GM13976 (cell line): ENCODE data around the gene PHTF1.

Source experiments
- DNase-seq: peaks from one replicate; pipeline ENCODE4 v3.0.0; 2012; ENCODE audit warnings: low spot score
- CTCF ChIP-seq: IDR thresholded peaks from 2 replicates; pipeline ENCODE4 v1.5.1; 2012; ENCODE audit warnings: borderline replicate concordance, mild to moderate bottlenecking; ENCODE audit not compliant: insufficient read depth; ENCODE audit errors: extremely low read depth, missing control alignments, control extremely low read depth
- in situ Hi-C: fragments of 300-500 bp; cut with MboI; formaldehyde crosslinking; loops from one replicate; pipeline ENCODE4 v1.12.0; 2022; ENCODE audit warnings: low sequenced_read_pairs, mixed read lengths, inconsistent platforms; ENCODE audit not compliant: unreplicated experiment

PHTF1 gene

GRCh38 chr1:113802367-113803007 lies 43.2 kb upstream of the PHTF1 start:
- in situ Hi-C loops = no loop called here
- no peak for DNase-seq
- no peak for TF ChIP-seq CTCF

- no peak for TF ChIP-seq CTCF
- in situ Hi-C loops = no loop called here
- DNase-seq = no peak
These were observed 41.2 kb upstream of the PHTF1 start for GRCh38 chr1:113800487-113800886.

- in situ Hi-C loops = no loop called here
- no peak for DNase-seq
- no peak for TF ChIP-seq CTCF
These were observed 38.2 kb upstream of the PHTF1 start for GRCh38 chr1:113797472-113797871.

DNA sequence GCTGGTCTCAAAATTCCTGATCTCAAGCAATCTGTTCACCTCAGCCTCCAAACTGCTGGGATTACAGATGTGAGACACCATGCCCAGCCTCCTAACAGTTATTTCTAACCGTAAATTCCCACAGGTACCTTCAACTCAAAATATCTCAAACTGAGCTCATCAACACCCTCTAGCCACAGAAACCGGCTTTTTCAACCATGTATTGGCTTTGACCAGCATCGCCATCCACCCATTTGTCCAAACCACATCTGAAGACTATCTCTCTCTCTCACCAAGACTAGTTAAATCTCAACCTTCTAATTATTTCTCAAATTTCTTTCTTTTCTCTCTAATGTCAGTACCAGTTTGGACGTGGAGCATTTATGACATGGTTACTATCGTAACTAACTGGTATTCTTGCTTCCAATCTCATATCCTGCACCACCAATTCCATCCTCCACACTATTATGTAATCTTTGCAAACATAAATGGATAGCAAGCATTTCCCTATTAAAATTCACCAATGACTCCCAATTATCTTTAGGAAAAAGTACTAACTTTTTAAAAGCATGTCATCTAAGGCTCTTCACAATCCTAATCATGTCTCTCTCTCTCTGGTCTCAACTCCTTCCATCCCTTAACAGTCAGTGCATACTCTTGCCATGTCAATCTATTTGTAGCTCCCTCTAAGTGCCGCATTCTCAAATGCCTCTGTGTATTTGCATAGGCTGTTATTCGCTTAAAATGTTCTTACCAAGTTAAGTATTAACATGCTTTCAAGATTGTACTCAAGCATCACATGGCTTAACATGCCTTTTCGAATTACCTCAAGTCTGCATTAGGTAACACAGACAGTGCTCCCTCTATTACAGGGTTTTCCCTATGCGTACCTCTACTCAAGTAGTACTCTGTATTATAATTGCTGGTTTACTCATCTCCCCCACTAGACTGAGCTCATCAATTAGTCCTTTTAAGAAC lies 34.9 kb upstream of the PHTF1 start:
- no peak for DNase-seq
- no peak for TF ChIP-seq CTCF
- in situ Hi-C loops = no loop called here

GRCh38 chr1:113792986-113793385 lies 33.7 kb upstream of the PHTF1 start:
- no peak for DNase-seq
- TF ChIP-seq CTCF = no peak
- in situ Hi-C loops = no loop called here

GRCh38 chr1:113792471-113792870 lies 33.2 kb upstream of the PHTF1 start:
- in situ Hi-C loops = no loop called here
- DNase-seq = no peak
- no peak for TF ChIP-seq CTCF
